WI38 (cell line): ENCODE data around the gene RYR3.

Experiments
- H3K4me3 ChIP-seq: 2 replicates; pipeline ENCODE4 v1.5.1; 2011; ENCODE audit warnings: low read depth, mild to moderate bottlenecking, control low read depth, low read length
- TF ChIP-seq, protein P1 (sequence below): IDR thresholded peaks from 2 replicates; pipeline ENCODE4 v1.5.1; 2012; ENCODE audit warnings: low read depth, mild to moderate bottlenecking, control low read depth, low read length

Gene RYR3

GRCh38 chr15:33601461-33601860, 290.7 kb downstream of the RYR3 start:
- TF ChIP-seq, protein P1, sequence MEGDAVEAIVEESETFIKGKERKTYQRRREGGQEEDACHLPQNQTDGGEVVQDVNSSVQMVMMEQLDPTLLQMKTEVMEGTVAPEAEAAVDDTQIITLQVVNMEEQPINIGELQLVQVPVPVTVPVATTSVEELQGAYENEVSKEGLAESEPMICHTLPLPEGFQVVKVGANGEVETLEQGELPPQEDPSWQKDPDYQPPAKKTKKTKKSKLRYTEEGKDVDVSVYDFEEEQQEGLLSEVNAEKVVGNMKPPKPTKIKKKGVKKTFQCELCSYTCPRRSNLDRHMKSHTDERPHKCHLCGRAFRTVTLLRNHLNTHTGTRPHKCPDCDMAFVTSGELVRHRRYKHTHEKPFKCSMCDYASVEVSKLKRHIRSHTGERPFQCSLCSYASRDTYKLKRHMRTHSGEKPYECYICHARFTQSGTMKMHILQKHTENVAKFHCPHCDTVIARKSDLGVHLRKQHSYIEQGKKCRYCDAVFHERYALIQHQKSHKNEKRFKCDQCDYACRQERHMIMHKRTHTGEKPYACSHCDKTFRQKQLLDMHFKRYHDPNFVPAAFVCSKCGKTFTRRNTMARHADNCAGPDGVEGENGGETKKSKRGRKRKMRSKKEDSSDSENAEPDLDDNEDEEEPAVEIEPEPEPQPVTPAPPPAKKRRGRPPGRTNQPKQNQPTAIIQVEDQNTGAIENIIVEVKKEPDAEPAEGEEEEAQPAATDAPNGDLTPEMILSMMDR, result no peak
- no peak overlapping the region for H3K4me3 ChIP-seq

DNA sequence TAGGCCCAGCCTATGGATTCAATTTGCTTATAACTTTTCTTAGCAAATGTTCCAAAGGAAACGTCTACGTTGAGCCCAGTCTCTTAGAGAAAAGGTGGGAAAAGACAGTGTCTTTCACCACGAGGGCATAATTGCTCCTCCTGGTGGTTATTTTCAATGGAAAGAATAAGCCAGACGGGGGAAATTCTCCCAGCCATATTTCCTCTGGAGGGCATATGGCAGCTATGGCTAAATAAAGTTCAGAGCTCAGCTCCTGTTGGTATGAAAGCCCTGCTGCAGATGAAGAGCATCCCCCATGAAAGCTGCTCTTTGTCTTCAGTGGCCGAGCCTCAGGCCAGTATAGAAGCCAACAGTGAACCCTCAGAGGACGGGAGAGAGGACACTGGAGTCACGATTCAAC, 297.9 kb downstream of the RYR3 start:
- TF ChIP-seq, protein P1, result no peak
- H3K4me3 ChIP-seq, result no peak overlapping the region

DNA sequence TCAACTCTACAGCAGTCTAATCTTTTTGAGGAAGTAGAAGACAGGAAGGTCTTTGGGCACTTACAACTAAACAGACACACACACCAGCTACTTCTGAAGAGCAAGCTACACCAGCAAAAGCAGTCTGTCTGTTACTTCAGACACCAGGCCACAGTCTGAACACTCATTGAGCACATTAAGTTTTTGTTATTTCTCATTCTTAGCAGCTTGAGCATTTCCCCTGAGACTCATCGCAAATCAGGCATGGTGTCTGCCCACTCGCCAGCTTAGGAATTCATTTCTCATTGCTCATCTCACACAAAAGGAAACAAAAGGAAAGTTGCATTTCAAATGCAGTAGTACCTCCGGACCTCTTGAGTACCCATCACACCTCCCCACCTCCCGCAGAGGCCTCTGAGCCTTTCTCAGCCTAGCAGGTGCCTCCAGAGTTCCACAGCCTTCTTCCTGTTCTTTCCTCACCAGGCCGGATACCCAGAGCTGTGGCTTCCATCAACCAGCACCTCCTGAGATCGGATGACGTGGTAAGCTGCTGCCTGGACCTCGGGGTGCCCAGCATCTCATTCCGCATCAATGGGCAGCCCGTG, 302.0 kb downstream of the RYR3 start:
- no peak overlapping the region for H3K4me3 ChIP-seq
- TF ChIP-seq, protein P1, result no peak

DNA sequence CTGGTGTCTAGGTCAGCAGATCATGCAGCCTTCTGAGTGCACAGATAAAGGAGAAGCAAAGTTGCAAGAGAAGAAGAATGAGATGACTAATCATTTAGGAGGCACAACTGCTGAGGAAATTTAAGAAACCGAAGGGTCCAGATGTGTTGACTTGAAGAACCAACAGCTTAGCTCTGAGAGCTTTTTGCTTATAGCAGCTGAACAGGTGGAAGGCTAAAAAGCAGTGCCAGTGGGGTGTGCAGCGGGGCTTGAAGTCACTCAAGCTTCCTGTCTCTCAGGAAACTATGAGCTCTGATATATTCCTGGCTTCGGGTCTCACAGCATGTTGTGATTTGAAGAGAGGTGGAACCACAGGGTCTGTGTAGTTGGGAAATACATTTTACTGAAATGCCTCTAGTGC, 305.7 kb downstream of the RYR3 start:
- TF ChIP-seq, protein P1, result no peak
- H3K4me3 ChIP-seq, result no peak overlapping the region

- TF ChIP-seq, protein P1, result no peak
Measured at GRCh38 chr15:33618350-33618749, 307.6 kb downstream of the RYR3 start.

GRCh38 chr15:33621141-33621540, 310.4 kb downstream of the RYR3 start:
- no peak overlapping the region for H3K4me3 ChIP-seq
- TF ChIP-seq, protein P1, result no peak

More at GRCh38 chr15:33618350-33618749, 307.6 kb downstream of the RYR3 start:
- H3K4me3 ChIP-seq, result no peak overlapping the region

- no peak overlapping the region for H3K4me3 ChIP-seq
- TF ChIP-seq, protein P1, result no peak
Measured at GRCh38 chr15:33623010-33623409, 312.2 kb downstream of the RYR3 start.
